Measurements from ENCODE around the gene SLC9A9. TPM values are rescaled to one million over a fixed set of nuclear protein-coding genes. Genes with fewer than 3 reads are reported as not detected.

The SLC9A9 gene
- total RNA-seq, 1 experiment from 2014 or later, result 0.20 TPM

DNA sequence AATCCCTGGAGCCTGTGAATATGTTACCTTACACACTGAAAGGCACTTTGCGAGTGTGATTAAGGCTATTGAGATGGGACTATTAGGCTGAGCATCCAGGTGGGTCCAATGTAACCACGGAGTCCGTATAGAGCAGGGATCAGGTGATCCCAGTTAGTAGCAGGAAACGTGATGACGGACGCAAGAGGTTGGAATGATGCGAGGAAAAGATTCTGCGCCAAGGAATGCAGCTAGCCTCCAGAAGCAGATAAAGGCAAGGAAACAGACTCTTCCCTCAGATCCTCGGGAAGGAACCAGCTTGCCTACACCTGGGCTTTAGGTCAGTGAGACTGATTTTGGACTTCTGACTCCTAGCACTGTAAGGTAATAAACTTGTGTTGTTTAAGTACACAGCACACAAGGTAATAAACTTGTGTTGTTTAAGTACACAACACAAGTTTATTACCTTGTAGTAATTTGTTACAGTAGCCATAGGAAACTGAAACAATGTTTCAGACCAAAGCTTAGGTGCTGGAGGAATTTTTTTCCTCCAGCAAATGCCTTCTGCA is 603.7 kb downstream of the SLC9A9 start:
- no peaks in the 10 kb centered on the region for H3K27me3 ChIP-seq
- no peaks in the 10 kb centered on the region for H3K9me3 ChIP-seq
- no peak for DNase-seq
- H3K36me3 ChIP-seq, result no peaks in the 10 kb centered on the region
- H3K4me3 ChIP-seq, result no peak overlapping the region

- Histone ChIP-seq H3K9me3 (no peaks in the 10 kb centered on the region), H3K4me3 (no peak overlapping the region), H3K36me3 (no peaks in the 10 kb centered on the region), H3K27me3 (no peaks in the 10 kb centered on the region)
- no peak for DNase-seq
These were observed 604.6 kb downstream of the SLC9A9 start for GRCh38 chr3:143243686-143244085.

DNA sequence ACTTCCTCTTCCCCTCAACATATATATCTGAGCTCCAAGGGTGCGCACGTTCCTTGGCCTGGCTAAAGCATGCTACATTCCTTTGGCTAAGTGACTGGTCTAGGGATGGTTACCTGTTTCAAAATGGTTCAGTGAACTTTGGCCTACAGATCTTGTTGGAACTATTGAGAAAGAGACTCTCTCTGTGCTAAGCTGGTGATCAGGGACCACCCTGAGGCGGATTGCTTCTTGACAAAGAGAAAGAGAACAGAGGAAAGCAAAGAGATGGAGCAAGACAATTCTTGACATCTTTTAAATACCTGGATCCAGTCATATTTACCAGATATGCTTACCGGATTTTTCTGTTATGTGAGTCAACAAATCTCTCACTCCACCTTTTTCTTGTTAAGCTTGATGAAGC is 605.6 kb downstream of the SLC9A9 start:
- no peaks in the 10 kb centered on the region for H3K36me3 ChIP-seq
- no peak for DNase-seq
- H3K27me3 ChIP-seq, result no peaks in the 10 kb centered on the region
- no peaks in the 10 kb centered on the region for H3K9me3 ChIP-seq
- H3K4me3 ChIP-seq, result no peak overlapping the region

- Histone ChIP-seq H3K36me3 (no peaks in the 10 kb centered on the region), H3K4me3 (no peak overlapping the region), H3K27me3 (no peaks in the 10 kb centered on the region), H3K9me3 (no peaks in the 10 kb centered on the region)
- no peak for DNase-seq
These were observed 606.2 kb downstream of the SLC9A9 start for GRCh38 chr3:143242101-143242500.

DNA sequence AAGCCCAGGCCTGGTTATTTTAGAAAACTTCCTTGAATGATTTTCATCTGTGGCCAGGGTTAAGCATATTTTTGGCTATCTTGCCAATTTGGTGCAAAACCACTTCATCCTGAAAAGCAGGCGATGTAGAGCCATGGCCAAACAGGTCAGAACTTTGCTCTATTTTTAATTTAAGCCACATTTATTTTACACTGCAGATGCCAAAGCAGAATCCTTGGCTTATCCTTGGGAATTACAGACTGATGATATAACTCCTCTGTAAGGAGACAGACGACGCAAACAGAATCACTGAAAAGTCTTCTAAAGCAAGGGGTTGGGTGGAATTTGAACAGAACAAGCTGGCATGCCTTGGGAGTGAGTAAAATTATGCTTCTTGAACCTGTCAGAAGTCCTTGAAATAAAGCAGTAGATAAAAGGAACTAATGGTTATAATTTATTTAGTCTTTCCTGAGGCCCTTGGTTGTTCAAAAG is 606.8 kb downstream of the SLC9A9 start:
- DNase-seq, result no peak
- H3K4me3 ChIP-seq, result no peak overlapping the region
- H3K27me3 ChIP-seq, result no peaks in the 10 kb centered on the region

GRCh38 chr3:143240886-143241285 is 607.4 kb downstream of the SLC9A9 start:
- Histone ChIP-seq H3K27me3 (no peaks in the 10 kb centered on the region), H3K9me3 (no peaks in the 10 kb centered on the region), H3K36me3 (no peaks in the 10 kb centered on the region), H3K4me3 (no peak overlapping the region)
- DNase-seq, result no peak

More for the DNA sequence above, 606.8 kb downstream of the SLC9A9 start:
- Histone ChIP-seq H3K36me3 (no peaks in the 10 kb centered on the region), H3K9me3 (no peaks in the 10 kb centered on the region)

GRCh38 chr3:143239031-143239430 is 609.2 kb downstream of the SLC9A9 start:
- no peak for DNase-seq
- Histone ChIP-seq H3K36me3 (no peaks in the 10 kb centered on the region), H3K9me3 (no peaks in the 10 kb centered on the region), H3K27me3 (no peaks in the 10 kb centered on the region), H3K4me3 (no peak overlapping the region)

DNA sequence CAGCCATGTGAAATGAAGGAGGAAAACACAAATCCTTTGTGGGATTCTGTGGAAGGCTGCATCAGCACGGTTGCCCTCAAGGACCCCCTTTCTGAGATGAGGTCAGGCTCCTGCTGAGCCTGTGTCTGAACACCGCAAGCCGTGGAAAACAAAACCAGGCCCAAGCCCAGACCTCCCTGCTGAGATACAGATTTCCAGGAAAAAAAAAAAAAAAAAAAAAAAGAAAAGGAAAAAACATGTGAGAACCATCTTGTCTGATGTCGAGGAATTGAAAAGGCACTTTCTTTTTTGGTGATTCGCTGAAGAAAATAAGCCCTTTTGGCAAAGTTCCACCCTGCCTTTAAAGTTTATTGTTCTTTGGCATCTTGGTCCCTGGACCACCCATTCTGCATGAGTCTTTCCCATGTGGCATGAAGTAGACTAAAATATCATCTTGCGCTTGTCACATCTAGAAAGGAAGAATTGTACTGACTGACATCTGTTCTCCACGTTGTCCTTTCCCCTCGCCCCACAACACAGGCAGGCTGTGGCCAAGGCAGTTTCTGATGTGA is 611.1 kb downstream of the SLC9A9 start:
- no peak for DNase-seq
- H3K9me3 ChIP-seq, result no peaks in the 10 kb centered on the region
- no peaks in the 10 kb centered on the region for H3K27me3 ChIP-seq
- H3K4me3 ChIP-seq, result no peak overlapping the region
- H3K36me3 ChIP-seq, result no peaks in the 10 kb centered on the region

DNA sequence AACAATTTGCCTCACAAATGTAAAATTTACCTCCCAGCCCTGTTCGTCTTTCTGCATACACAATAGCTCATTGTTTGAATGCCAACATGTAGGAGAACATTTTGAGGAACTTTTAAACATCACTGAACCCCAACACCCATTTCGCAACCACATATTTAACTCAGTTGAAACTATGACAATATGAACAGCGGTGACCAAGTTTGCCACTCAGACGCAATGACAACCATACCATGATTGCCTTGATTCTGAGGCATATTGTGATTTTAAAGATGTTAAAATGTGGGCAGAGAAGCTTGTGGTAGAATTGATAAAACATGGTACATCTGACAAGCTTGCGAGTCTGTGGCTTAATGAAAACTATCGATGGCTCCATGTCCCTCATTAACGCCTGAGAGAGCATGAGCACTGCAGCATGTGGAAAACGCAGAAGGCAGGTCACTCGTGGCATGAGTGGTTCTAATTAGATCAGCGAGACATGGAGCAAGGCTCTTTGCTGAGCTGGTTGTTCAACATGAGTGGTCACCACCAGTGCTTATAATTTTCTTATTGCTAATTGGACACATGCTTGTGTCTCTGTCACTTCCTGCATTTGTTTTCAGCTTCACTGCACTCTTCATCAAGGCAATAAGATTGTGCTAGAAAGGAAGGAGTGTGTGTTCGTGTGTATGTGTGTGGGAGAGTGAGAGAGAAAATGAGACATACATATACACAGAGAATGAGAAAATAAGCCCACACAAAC is 611.9 kb downstream of the SLC9A9 start:
- H3K27me3 ChIP-seq, result no peaks in the 10 kb centered on the region
- no peak for DNase-seq
- H3K4me3 ChIP-seq, result no peak overlapping the region
- H3K36me3 ChIP-seq, result no peaks in the 10 kb centered on the region
- H3K9me3 ChIP-seq, result no peaks in the 10 kb centered on the region

DNA sequence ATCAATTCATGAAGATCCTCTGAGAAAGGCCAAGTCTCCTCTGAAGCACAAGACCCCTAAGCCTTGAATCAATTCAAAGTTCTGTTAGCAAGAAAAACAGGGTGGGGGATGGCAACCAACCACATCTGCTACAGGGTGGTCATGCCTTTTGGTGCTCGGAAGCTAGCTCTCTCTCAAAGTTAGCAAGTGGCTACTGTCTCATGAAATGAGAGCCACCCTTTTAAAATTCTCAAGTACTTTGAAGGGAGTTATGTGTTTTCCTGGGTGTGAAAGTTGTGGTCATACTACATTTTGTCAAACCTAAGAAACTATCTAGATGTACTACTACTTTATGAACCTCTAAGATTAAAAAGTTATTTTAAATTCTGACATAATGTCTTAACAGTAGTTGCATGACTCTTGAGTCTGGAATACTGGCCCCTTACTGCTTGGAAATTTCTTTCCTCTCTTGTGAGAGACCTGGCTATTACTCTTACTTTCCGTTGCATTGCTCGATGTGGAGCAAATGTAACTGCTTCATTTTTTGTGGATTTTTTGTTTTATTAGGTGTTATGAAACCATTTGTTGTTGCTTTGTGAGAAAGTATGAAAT is 612.6 kb downstream of the SLC9A9 start:
- Histone ChIP-seq H3K36me3 (no peaks in the 10 kb centered on the region), H3K9me3 (no peaks in the 10 kb centered on the region), H3K4me3 (no peak overlapping the region), H3K27me3 (no peaks in the 10 kb centered on the region)
- no peak for DNase-seq

- H3K9me3 ChIP-seq, result no peaks in the 10 kb centered on the region
- no peaks in the 10 kb centered on the region for H3K27me3 ChIP-seq
- no peak for DNase-seq
- H3K36me3 ChIP-seq, result no peaks in the 10 kb centered on the region
- H3K4me3 ChIP-seq, result no peak overlapping the region
These were observed 613.7 kb downstream of the SLC9A9 start for GRCh38 chr3:143234526-143234925.

DNA sequence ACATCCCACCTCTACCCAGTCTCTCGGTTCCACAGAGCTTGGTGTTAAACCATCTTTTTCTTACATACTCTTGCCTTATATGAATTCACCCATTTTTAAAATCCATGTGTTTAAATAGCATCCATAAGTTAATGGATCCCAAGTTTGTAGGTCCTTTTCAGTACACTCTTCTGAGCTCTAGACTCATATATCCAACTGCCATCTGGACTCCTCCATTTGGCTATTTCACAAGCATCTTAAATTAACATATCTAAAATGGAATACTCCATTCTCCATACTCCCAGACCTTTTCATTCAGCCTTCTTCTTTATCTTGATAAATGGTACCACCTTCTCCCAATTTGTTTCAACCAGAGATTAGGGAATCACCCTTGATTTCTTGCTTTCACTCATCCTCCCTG is 615.3 kb downstream of the SLC9A9 start:
- DNase-seq, result no peak
- Histone ChIP-seq H3K9me3 (no peaks in the 10 kb centered on the region), H3K27me3 (no peaks in the 10 kb centered on the region), H3K36me3 (no peaks in the 10 kb centered on the region), H3K4me3 (no peak overlapping the region)

DNA sequence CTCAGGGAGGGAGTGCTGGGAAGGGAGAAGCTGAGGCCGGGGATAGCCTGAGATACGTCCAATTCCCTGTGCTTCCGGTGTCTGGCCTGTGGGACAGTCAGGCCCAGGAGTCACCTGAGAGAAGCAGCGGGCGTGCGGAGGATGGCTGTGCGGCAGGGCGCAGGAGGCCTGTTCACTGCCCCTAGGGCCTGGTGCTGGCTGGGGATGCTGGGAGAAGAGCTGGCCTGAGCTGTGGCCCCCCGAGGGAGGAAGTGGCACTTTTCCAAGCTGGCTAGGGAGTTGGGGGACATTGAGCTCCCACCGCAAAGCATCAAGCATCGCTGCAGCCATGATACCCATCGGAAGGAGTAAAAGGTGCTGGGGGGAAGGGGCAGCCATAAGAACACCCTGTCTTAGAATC is 619.9 kb downstream of the SLC9A9 start:
- Histone ChIP-seq H3K9me3 (no peaks in the 10 kb centered on the region), H3K36me3 (no peaks in the 10 kb centered on the region), H3K27me3 (no peaks in the 10 kb centered on the region), H3K4me3 (no peak overlapping the region)
- DNase-seq, result no peak

- no peak for DNase-seq
These were observed 621.5 kb downstream of the SLC9A9 start for GRCh38 chr3:143226678-143227291.

DNA sequence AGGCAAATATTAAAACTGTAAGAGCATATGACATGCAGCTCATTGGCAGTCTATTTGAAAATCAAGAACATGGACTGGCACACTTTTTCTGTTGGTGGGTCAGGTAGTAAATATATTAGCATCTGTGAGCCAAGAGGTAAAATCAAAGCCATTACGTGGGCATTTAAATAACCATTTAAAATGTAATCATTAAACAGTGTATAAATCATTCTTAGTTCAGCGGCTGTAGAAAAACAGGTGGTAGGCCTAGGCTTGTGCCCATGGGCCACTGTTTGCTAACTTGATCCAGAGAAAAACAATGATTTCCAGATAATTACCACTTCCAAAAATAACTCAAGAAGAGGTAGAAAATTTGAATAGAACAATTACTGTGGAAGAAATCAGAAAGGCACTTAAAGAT is 623.6 kb downstream of the SLC9A9 start:
- Histone ChIP-seq H3K4me3 (no peak overlapping the region), H3K27me3 (no peaks in the 10 kb centered on the region), H3K36me3 (no peaks in the 10 kb centered on the region), H3K9me3 (no peaks in the 10 kb centered on the region)
- no peak for DNase-seq

More at GRCh38 chr3:143226678-143227291, 621.5 kb downstream of the SLC9A9 start:
- Histone ChIP-seq H3K36me3 (no peaks in the 10 kb centered on the region), H3K27me3 (no peaks in the 10 kb centered on the region), H3K9me3 (no peaks in the 10 kb centered on the region), H3K4me3 (no peak overlapping the region)

GRCh38 chr3:143222981-143223380 is 625.3 kb downstream of the SLC9A9 start:
- no peak overlapping the region for H3K4me3 ChIP-seq

DNA sequence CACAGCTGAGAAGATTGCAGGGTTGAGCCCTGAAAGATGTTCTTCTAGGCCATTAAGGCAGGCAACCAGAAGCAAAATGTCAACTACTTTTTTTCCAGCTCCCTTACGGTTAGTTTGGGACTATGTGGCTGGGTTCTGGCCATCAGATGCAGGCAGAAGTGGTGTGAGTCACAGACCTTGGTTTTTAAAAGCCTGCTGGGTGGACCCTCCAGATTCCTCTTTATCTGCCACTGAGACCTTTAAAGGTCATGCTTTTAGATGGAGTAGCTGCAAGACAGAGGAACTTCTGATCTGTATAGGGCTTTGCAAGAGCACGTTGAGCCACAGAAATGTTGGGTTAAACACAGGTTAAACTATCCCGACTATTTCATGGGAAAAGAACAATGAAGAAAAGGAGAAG is 625.8 kb downstream of the SLC9A9 start:
- DNase-seq, result no peak
- Histone ChIP-seq H3K9me3 (no peaks in the 10 kb centered on the region), H3K36me3 (no peaks in the 10 kb centered on the region), H3K27me3 (no peaks in the 10 kb centered on the region), H3K4me3 (no peak overlapping the region)

More at GRCh38 chr3:143222981-143223380, 625.3 kb downstream of the SLC9A9 start:
- H3K9me3 ChIP-seq, result no peaks in the 10 kb centered on the region
- H3K36me3 ChIP-seq, result no peaks in the 10 kb centered on the region
- no peaks in the 10 kb centered on the region for H3K27me3 ChIP-seq
- DNase-seq, result no peak

All from MG63 (cell line).